HG03571 (cell line): Measurements from ENCODE around the gene DEDD2.

Source experiments
- ATAC-seq: cut with Tn5 transposase; IDR thresholded peaks from one replicate; pipeline ENCODE4 v1.9.1; 2021; ENCODE audit not compliant: unreplicated experiment

DEDD2 gene

GRCh38 chr19:42249149-42249750 is 31.8 kb upstream of the DEDD2 start:
- no peak for ATAC-seq

- ATAC-seq: no peak
These were observed 31.0 kb upstream of the DEDD2 start for GRCh38 chr19:42248270-42249148.

GRCh38 chr19:42247640-42248199 is 30.2 kb upstream of the DEDD2 start:
- ATAC-seq: no peak

- ATAC-seq: no peak
These were observed 29.6 kb upstream of the DEDD2 start for GRCh38 chr19:42246922-42247639.

- ATAC-seq: no peak
These were observed 28.9 kb upstream of the DEDD2 start for GRCh38 chr19:42246143-42246921.

- ATAC-seq: no peak
These were observed 27.8 kb upstream of the DEDD2 start for GRCh38 chr19:42245231-42245630.

- peak; percentile 39 for ATAC-seq
These were observed 27.1 kb upstream of the DEDD2 start for GRCh38 chr19:42244347-42245220.

GRCh38 chr19:42242512-42243409 is 25.3 kb upstream of the DEDD2 start, which contains the start of gene GSK3A:
Gene GSK3A (minus strand): TSS chr19:42242602. CDS start chr19:42242465, 137 bp downstream.
- ATAC-seq: peak; percentile 63

GRCh38 chr19:42242069-42242511 is 24.6 kb upstream of the DEDD2 start:
- no peak for ATAC-seq

GRCh38 chr19:42241279-42241678 is 23.8 kb upstream of the DEDD2 start:
- ATAC-seq: no peak

- ATAC-seq: no peak
These were observed 22.2 kb upstream of the DEDD2 start for GRCh38 chr19:42239544-42240220.

GRCh38 chr19:42235181-42235580 is 17.7 kb upstream of the DEDD2 start:
- ATAC-seq: no peak

- no peak for ATAC-seq
These were observed 16.9 kb upstream of the DEDD2 start for GRCh38 chr19:42234364-42234763.

- ATAC-seq: no peak
These were observed 16.3 kb upstream of the DEDD2 start for GRCh38 chr19:42233678-42234292.

GRCh38 chr19:42233106-42233505 is 15.6 kb upstream of the DEDD2 start:
- no peak for ATAC-seq

GRCh38 chr19:42232435-42232834 is 15.0 kb upstream of the DEDD2 start:
- ATAC-seq: no peak

- no peak for ATAC-seq
These were observed 13.1 kb upstream of the DEDD2 start for GRCh38 chr19:42230571-42230970.
